ENCODE data around the gene SPHKAP. TPM values are rescaled to one million over a fixed set of nuclear protein-coding genes. Genes with fewer than 3 reads are reported as not detected.

SPHKAP gene
- total and polyA plus RNA-seq, 3 donors from 2014 or later = 0.22 to 1.5 (median 0.87) TPM

DNA sequence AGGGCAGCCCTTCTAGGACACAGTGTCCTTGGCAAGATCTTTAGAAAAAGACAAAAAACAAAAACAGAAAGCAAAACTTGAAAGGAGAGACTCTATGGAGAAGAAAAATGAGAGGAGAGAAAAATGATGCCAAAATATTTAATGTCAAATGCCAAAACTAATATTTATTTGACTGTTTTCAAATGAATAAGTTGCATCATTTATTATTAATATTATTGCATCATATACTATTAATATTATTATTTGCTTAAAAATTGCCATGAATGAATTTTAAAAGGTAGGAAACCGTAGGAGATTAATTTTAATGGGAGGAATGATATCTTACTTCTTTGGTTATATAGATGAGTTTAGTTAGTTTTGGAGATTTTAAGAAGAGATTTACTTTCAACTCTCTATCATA, 165.7 kb downstream of the SPHKAP start:
- DNase-seq = no peak
- 91 to 97% methylated on average over 1 of the region's 1 CpG for WGBS, 2 donors
- no peak overlapping the region for H3K27ac ChIP-seq
- H3K9me3 ChIP-seq = no peaks in the 10 kb centered on the region
- H3K4me3 ChIP-seq = no peak overlapping the region
- TF ChIP-seq POLR2A (IDR thresholded peaks at IDR 0.05) = no peak
- TF ChIP-seq, protein P1, sequence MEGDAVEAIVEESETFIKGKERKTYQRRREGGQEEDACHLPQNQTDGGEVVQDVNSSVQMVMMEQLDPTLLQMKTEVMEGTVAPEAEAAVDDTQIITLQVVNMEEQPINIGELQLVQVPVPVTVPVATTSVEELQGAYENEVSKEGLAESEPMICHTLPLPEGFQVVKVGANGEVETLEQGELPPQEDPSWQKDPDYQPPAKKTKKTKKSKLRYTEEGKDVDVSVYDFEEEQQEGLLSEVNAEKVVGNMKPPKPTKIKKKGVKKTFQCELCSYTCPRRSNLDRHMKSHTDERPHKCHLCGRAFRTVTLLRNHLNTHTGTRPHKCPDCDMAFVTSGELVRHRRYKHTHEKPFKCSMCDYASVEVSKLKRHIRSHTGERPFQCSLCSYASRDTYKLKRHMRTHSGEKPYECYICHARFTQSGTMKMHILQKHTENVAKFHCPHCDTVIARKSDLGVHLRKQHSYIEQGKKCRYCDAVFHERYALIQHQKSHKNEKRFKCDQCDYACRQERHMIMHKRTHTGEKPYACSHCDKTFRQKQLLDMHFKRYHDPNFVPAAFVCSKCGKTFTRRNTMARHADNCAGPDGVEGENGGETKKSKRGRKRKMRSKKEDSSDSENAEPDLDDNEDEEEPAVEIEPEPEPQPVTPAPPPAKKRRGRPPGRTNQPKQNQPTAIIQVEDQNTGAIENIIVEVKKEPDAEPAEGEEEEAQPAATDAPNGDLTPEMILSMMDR (IDR thresholded peaks at IDR 0.05) = no peak
- intact Hi-C loops (cut with DNase I; ENCODE audit: low total_unique reads) = no loop called here
- H3K4me1 ChIP-seq = no peaks in the 10 kb centered on the region
- no peaks in the 10 kb centered on the region for H3K27me3 ChIP-seq
- H3K36me3 ChIP-seq (ENCODE audit: low read depth, missing control alignments) = no peaks in the 10 kb centered on the region

DNA sequence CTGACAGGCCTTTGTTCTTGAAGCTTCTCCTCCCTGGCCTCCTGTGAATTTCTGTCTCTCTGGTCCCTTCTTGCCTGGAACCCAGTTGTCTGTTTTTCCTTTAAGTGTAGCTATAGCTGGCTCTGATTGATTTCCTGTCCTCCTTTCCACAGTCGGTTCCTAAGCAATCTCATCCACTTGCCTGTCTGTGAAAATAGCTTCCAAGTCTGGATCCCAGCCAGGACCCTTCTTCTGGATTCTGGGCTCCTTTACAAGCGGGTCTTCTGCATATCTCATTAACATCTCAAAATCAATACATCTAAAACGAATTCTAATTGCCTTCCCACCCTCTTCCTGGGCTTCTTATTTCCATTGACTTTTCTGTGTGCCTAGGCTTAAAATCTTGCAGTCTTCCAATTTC, 185.1 kb downstream of the SPHKAP start:
- Histone ChIP-seq H3K27me3 (no peaks in the 10 kb centered on the region), H3K4me1 (no peaks in the 10 kb centered on the region), H3K4me3 (no peak overlapping the region), H3K27ac (no peak overlapping the region), H3K9me3 (no peaks in the 10 kb centered on the region), H3K36me3 (ENCODE audit: low read depth, missing control alignments) (no peaks in the 10 kb centered on the region)
- 63 to 65% methylated on average over 3 of the region's 3 CpGs for WGBS, 2 donors
- intact Hi-C loops (cut with DNase I; ENCODE audit: low total_unique reads) = no loop called here
- no peak for DNase-seq
- TF ChIP-seq, protein P1 (IDR thresholded peaks at IDR 0.05) = no peak
- no peak for TF ChIP-seq POLR2A (IDR thresholded peaks at IDR 0.05)

DNA sequence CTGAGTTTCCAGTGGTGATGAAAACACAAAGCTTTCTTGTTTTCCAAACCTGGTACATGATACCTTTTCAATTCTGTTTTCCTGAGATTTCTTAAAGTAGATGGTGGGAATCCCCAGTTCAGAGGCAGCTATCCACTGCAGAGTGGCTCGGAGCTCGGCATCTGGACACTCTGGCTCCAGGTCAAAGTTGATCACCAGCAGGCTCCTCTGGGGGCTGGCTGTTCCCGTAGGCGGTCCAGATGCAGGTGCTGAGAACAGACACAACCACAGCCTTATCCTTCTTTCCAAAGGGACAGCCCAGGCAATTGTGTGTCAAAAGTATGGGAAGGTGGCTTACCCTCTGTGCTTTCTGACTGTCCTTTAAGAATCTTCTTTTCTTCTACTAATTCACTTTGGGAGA, 190.6 kb downstream of the SPHKAP start:
- no peak overlapping the region for H3K4me3 ChIP-seq
- intact Hi-C loops (cut with DNase I; ENCODE audit: low total_unique reads) = no loop called here
- no peaks in the 10 kb centered on the region for H3K4me1 ChIP-seq
- TF ChIP-seq, protein P1 (IDR thresholded peaks at IDR 0.05) = no peak
- H3K9me3 ChIP-seq = no peaks in the 10 kb centered on the region
- no peaks in the 10 kb centered on the region for H3K36me3 ChIP-seq (ENCODE audit: low read depth, missing control alignments)
- H3K27ac ChIP-seq = no peak overlapping the region
- WGBS, 2 donors = 69 to 85% methylated on average over 4 of the region's 4 CpGs
- no peak for DNase-seq
- H3K27me3 ChIP-seq = no peaks in the 10 kb centered on the region

DNA sequence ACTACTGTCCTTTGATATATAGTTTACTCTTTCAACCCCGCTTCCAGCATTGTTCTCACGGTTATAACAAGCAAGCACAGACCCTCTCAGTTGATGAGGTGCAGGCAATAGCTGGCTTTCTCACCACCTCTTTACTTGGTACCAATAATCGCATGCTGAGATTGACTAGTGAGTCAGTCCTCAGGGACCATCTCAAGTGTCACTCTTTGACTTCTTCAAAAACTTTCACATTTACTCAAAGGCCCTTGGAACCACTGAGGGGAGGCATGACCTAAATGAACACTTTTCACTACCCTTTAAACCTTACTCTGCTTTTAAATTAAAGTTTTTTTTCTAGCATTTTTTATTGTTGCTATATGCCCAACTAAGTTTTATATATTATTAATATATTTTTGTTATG, 208.2 kb downstream of the SPHKAP start:
- Histone ChIP-seq H3K9me3 (no peaks in the 10 kb centered on the region), H3K4me3 (no peak overlapping the region), H3K27me3 (no peaks in the 10 kb centered on the region), H3K36me3 (ENCODE audit: low read depth, missing control alignments) (no peaks in the 10 kb centered on the region), H3K27ac (no peak overlapping the region), H3K4me1 (no peaks in the 10 kb centered on the region)
- intact Hi-C loops (cut with DNase I; ENCODE audit: low total_unique reads) = no loop called here
- TF ChIP-seq, protein P1 (IDR thresholded peaks at IDR 0.05) = no peak
- no peak for TF ChIP-seq POLR2A (IDR thresholded peaks at IDR 0.05)
- DNase-seq = no peak
- WGBS, 2 donors = 89 to 93% methylated on average over 3 of the region's 3 CpGs

DNA sequence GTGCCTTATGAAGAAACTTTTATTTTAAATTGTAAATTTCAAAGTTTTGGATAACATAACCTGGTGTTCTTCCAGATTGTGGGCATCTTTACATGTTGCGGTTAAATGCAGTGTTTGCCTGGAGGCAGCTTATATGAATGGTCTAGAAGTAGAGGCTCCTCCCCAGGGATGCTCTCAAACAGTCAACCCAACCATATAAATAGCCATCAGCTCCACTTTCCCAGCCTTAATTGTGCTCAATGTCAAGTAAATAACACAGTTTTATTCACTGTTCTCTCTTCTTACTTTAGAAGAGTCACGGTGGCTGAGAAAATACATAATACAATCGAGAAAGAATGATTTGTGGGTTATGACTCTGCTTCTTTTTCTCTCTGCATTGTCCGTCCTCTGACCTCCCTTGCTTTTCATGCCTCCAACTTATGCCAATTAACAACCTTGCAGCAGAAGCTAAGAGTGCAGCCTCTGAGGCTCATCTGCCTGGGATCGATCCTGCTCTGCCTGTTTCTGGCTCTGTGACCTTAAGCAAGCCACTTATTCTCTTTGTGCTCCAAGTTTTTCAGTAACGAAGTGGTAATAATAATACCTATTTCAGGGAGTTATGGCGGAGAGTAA, 209.8 kb downstream of the SPHKAP start:
- H3K9me3 ChIP-seq = no peaks in the 10 kb centered on the region
- TF ChIP-seq, protein P1 (IDR thresholded peaks at IDR 0.05) = no peak
- TF ChIP-seq POLR2A (IDR thresholded peaks at IDR 0.05) = no peak
- 74 to 87% methylated on average over 7 of the region's 7 CpGs for WGBS, 2 donors
- H3K4me1 ChIP-seq = no peaks in the 10 kb centered on the region
- H3K27me3 ChIP-seq = no peaks in the 10 kb centered on the region
- DNase-seq = no peak
- no peak overlapping the region for H3K4me3 ChIP-seq
- intact Hi-C loops (cut with DNase I; ENCODE audit: low total_unique reads) = no loop called here
- no peaks in the 10 kb centered on the region for H3K36me3 ChIP-seq (ENCODE audit: low read depth, missing control alignments)
- H3K27ac ChIP-seq = no peak overlapping the region

All from testis (tissue), 3 donors.